GM12875 (cell line): Measurements from ENCODE around the gene THOC2.
"Not testable (repeated sequence)": the region's sequence is repeated elsewhere in the genome, so short reads cannot be mapped to it uniquely, and the experiment has no call there.

Experiments used
- H3K4me3 ChIP-seq: one replicate; pipeline ENCODE4 v1.5.1; 2011; ENCODE audit warnings: low read depth, low read length, control low read depth
- TF ChIP-seq, protein P1 (sequence below): IDR thresholded peaks from 2 replicates; pipeline ENCODE4 v1.5.1; 2011; ENCODE audit warnings: low read depth, mild to moderate bottlenecking, control low read depth, inconsistent platforms, low read length, moderate library complexity, borderline replicate concordance; ENCODE audit not compliant: insufficient read depth

Gene THOC2

DNA sequence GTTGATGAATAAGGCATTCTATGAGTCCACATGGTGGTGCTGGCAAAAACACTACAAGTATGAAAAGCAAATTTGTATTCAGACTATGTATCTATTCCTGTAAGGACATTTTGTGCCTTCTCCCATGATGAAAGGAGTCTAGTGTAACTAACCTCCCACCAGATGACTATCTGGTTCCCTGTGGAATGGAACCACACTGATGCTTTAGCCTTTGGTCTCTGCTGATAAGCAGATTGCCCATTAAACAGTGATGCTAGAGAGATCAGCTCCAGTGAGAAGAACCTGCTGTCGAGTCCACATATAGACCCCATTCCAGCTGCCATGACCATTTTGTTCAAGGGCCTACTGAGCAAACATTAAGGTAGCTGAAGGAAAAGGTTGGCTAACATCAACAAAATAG lies 10.5 kb upstream of the THOC2 start:
- no peak overlapping the region for H3K4me3 ChIP-seq
- TF ChIP-seq, protein P1, sequence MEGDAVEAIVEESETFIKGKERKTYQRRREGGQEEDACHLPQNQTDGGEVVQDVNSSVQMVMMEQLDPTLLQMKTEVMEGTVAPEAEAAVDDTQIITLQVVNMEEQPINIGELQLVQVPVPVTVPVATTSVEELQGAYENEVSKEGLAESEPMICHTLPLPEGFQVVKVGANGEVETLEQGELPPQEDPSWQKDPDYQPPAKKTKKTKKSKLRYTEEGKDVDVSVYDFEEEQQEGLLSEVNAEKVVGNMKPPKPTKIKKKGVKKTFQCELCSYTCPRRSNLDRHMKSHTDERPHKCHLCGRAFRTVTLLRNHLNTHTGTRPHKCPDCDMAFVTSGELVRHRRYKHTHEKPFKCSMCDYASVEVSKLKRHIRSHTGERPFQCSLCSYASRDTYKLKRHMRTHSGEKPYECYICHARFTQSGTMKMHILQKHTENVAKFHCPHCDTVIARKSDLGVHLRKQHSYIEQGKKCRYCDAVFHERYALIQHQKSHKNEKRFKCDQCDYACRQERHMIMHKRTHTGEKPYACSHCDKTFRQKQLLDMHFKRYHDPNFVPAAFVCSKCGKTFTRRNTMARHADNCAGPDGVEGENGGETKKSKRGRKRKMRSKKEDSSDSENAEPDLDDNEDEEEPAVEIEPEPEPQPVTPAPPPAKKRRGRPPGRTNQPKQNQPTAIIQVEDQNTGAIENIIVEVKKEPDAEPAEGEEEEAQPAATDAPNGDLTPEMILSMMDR: no peak

DNA sequence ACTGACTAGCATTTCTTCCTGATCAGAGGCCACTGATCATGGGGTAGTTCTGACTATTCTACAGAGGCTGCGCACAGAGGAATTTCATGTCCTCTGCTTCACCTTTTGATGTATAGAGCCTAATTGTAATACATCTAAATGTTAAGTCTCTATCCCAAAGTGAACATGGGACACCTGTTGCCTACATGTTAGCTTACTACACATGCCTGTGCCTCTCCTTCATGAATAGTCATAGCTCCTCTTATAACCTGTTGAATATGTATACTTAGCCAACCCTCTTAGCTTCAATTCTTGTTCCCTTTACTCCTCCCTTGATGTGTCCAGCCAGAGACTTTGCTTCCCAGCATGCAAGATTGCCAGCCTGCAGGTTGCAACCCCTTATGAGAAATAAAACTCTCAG lies 9.6 kb upstream of the THOC2 start:
- H3K4me3 ChIP-seq: no peak overlapping the region
- TF ChIP-seq, protein P1: no peak

DNA sequence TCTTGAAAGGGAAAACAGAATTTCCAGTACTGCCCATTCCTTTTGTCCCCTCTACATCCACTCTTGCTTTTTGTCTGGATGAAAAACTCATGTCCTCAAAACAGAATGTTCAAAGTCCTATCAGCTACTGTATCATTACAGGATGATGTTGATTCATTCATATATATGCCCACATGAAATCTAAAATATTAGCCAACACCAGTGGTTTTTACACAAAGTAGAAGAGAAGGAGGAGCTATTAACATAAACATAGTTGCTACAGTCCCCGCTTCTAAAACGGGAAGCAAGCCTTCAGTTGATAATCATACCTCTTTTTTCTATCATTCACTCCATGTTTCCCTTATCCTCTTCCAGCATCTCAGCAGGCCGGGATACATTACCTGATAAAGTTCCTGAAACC lies 7.7 kb upstream of the THOC2 start:
- TF ChIP-seq, protein P1: no peak

DNA sequence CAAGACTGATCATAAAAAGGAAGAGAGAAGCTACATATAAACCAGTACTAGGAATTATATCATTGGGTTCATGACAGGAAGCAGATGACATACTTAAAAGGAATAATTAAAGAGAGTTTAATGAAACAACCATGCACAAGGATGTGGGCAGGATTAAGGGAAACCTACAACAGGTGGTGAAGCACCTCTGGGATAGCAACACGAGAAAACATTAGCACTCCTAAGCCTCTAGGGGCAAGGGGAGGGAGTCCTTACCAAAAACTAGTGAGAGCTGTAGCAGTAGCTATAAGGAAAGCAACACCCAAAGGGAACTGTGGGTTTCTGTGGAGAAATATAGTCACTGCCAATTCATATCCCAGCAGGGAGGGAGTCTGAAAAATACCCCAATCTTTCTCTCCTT lies 7.2 kb upstream of the THOC2 start:
- TF ChIP-seq, protein P1: no peak
- no peak overlapping the region for H3K4me3 ChIP-seq

More for the DNA sequence above, 7.7 kb upstream of the THOC2 start:
- no peak overlapping the region for H3K4me3 ChIP-seq

DNA sequence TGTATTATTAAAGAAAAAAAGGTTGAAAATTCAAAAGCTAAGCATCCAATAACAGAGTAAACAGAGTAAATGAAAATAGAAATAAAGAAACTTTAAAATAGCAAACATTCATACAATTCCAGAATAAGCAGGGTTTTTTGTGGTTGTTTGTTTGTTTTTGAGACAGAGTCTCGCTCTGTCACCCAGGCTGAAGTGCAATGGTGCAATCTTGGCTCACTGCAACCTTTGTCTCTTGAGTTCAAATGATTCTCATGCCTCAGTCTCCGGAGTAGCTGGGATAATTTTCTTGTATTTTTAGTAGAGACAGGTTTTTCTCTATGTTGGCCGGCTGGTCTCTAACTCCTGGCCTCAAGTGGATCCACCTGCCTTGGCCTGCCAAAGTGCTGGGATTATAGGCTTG lies 6.6 kb upstream of the THOC2 start:
- H3K4me3 ChIP-seq: no peak overlapping the region
- TF ChIP-seq, protein P1: no peak

DNA sequence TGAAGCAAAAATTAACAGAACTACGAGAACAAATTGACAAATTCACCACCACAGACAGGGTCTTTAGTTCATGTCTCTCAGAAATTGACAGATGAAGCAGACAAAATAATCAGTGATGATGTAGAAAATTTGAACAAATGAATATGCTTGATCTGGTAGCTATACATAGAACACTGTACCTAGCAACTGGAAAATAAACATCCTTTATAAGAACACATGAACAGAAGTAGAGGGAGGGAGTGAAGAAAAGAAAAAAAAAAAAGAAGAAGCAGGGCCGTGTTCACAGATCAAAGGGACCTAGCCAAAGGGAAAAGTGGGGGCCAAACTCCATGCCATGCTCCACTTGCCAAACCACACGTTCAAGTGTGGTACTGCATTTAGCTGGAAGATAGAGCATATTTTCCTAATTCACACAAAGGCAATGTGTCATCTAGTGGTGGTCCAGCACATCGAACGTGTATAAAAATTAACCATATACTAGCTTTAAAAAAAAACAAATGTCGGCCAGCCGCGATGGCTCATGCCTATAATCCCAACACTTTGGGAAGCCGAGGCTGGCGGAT lies 5.6 kb upstream of the THOC2 start:
- no peak overlapping the region for H3K4me3 ChIP-seq
- TF ChIP-seq, protein P1: no peak

DNA sequence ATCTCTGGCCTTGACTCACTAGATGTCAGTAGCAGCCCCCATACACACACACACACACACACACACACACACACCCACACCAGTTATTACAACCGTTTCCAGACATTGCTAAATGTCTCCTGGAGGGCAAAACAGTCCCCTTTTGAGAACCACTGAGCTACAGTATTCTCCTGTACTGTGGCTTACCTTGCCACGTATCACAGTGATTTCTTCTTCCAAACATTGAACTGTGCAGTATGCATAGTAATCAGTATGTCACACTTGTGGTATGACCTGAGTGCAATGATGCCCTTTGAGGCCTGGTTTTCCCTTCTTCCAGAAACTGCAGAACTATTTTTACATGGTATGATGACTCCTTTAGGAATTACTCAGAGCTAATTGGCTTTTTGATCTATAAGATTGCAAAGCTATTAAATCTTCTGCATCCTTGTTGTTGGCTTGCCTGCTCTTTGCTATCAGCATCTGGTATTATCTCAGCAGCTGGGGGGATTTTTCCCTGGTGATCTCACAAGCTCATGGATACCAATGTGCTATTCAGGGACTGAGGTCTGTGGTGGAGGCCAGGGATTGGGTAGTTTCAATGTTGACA lies 3.6 kb upstream of the THOC2 start:
- H3K4me3 ChIP-seq: no peak overlapping the region
- TF ChIP-seq, protein P1: no peak

DNA sequence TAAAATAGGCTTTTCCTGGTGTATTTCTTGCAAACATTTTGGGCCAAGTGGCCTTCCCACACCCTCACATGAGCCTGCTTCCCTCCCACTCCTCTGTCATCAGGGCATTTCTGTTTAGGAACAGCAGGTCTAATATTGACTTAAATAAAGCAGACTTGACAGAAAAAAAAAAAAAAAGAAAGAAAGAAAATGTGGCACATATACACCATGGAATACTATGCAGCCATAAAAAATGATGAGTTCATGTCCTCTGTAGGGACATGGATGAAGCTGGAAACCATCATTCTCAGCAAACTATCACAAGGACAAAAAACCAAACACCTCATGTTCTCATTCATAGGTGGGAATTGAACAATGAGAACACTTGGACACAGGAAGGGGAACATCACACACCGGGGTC lies 2.3 kb upstream of the THOC2 start:
- not testable (repeated sequence) for H3K4me3 ChIP-seq

DNA sequence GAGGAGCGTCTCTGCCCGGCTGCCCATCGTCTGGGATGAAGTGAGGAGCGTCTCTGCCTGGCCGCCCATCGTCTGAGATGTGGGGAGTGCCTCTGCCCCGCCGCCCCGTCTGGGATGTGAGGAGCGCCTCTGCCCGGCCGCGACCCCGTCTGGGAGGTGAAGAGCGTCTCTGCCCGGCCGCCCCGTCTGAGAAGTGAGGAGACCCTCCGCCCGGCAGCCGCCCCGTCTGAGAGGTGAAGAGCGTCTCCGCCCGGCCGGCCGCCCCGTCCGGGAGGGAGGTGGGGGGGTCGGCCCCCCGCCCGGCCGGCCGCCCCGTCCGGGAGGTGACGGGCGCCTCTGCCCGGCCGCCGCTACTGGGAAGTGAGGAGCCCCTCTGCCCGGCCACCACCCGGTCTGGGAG lies 1.2 kb upstream of the THOC2 start:
- H3K4me3 ChIP-seq: not testable (repeated sequence)
